Stimulated activated effector memory CD8-positive, alpha-beta T cell treated with anti-CD3 and anti-CD28 coated beads, Interleukin-12 subunit alpha, Interleukin-12 subunit beta, amount 100 ng/mL, for 72 hours (primary cell): ENCODE data around the gene CCL27.

Experiments
- ATAC-seq: fragments of 150-1000 bp; cut with Tn5 transposase; 2 replicates; pipeline ENCODE4 v1.10.0; 2021
- DNase-seq, 2 donors: peaks; one replicate each; pipeline ENCODE4 v3.0.0; 2021 to 2022; ENCODE audit warnings: low spot score in 2 of 2
- H3K27ac Mint-ChIP-seq: one replicate; pipeline ENCODE4 v1.8.0; 2022; ENCODE audit warnings: mild to moderate bottlenecking, mixed read lengths
- H3K36me3 Mint-ChIP-seq: one replicate; pipeline ENCODE4 v1.8.0; 2022; ENCODE audit warnings: mild to moderate bottlenecking, mixed read lengths
- H3K4me1 Mint-ChIP-seq: one replicate; pipeline ENCODE4 v1.8.0; 2022; ENCODE audit warnings: mixed read lengths
- H3K4me3 Mint-ChIP-seq: one replicate; pipeline ENCODE4 v1.8.0; 2022; ENCODE audit warnings: mild to moderate bottlenecking, mixed read lengths
- H3K9me3 Mint-ChIP-seq: one replicate; pipeline ENCODE4 v1.8.0; 2022; ENCODE audit warnings: mixed read lengths

The CCL27 gene

DNA sequence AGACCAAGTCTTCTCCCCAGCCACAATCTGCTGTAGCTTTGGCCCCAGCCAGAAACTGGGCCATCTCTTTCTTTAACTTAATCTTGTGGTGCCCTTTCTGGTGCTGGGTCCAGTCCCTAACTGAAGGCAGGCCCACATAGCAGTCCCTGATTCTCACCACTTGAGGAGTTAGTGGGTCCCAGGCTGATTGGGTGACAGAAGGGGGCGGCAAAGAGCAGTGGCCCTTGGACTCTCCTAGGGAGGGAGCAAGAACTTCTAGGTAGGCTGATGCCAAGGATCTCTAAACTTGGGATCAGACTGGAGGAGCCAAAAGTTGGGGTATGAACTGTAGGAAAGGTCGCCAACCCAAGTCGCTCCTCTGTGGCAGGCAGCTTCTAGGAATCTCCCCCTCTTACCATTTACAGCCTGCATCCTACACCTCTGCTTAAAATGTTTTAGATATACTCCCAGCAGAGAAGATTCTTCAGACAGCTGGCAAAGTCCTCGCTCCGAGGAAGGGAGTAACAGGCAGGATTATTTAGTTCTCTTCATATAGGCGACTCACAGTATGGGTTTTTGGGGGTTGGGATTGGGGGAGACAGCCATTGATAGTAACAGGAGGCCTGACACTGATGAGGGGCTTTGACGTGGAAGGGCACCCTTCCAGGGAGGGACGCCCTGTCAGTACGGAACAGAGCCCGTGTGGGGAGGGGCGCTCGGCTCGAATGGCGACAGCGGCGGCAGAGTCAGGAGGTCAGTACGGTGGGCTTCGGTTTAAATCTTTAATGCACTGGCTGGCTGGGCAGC, 2.0 kb upstream of the CCL27 start:
- peaks cover 35% of the 10 kb centered on the region for H3K4me1 Mint-ChIP-seq
- DNase-seq: peak; percentile 63 to 82
- H3K9me3 Mint-ChIP-seq: peaks cover 3% of the 10 kb centered on the region
- peak overlapping the region; percentile 86 for H3K4me3 Mint-ChIP-seq
- peak; percentile 69 for ATAC-seq
- H3K27ac Mint-ChIP-seq: peak overlapping the region; percentile 93
- H3K36me3 Mint-ChIP-seq: peaks cover 18% of the 10 kb centered on the region

GRCh38 chr9:34663303-34663605, 797 bp upstream of the CCL27 start:
- H3K4me3 Mint-ChIP-seq: no peak overlapping the region
- H3K4me1 Mint-ChIP-seq: peaks cover 35% of the 10 kb centered on the region
- no peak for DNase-seq
- H3K36me3 Mint-ChIP-seq: peaks cover 18% of the 10 kb centered on the region
- ATAC-seq: no peak
- H3K27ac Mint-ChIP-seq: peak overlapping the region; percentile 93
- no peaks in the 10 kb centered on the region for H3K9me3 Mint-ChIP-seq

GRCh38 chr9:34659592-34660253, 2.7 kb downstream of the CCL27 start:
- Mint-ChIP-seq H3K9me3 (no peaks in the 10 kb centered on the region), H3K4me1 (peaks cover 30% of the 10 kb centered on the region), H3K27ac (no peak overlapping the region), H3K4me3 (no peak overlapping the region), H3K36me3 (peaks cover 8% of the 10 kb centered on the region)
- DNase-seq: no peak
- no peak for ATAC-seq

DNA sequence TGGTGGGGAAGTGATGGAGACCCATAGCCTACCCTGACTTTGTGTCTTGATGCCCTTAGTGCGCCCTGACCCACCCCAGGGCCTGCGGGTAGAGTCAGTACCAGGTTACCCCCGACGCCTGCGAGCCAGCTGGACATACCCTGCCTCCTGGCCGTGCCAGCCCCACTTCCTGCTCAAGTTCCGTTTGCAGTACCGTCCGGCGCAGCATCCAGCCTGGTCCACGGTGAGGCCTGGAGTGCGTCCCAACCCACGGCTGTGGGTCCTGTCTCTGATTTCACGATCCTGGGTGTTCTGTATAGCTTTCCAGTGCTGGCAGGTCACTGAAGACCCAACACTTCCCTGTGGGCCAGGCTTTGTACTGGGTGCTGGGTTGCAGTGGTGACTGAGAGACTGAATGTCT, 4.0 kb downstream of the CCL27 start:
- no peak overlapping the region for H3K4me3 Mint-ChIP-seq
- DNase-seq (no peak), ATAC-seq (no peak)
- H3K36me3 Mint-ChIP-seq: no peaks in the 10 kb centered on the region
- peak overlapping the region; percentile 40 for H3K27ac Mint-ChIP-seq
- H3K9me3 Mint-ChIP-seq: no peaks in the 10 kb centered on the region
- H3K4me1 Mint-ChIP-seq: peaks cover 18% of the 10 kb centered on the region

DNA sequence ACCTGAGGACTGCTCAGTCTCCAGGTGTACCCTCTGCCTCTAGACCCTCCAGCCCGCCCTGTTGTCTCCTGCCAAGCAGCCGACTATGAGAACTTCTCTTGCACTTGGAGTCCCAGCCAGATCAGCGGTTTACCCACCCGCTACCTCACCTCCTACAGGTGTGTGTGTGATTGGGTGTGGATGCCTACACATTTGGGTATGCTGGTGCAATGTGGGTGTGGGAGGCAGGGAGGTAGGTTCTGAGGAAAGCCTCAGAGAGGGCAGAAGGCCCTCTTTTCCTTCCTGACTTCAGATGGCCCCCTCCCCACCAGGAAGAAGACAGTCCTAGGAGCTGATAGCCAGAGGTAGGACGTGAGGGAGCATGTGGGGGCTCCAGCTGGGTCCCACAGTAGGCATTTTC, 5.5 kb downstream of the CCL27 start:
- Mint-ChIP-seq H3K4me3 (no peak overlapping the region), H3K36me3 (peaks cover 5% of the 10 kb centered on the region), H3K4me1 (peaks cover 22% of the 10 kb centered on the region), H3K9me3 (no peaks in the 10 kb centered on the region), H3K27ac (no peak overlapping the region)
- no peak for DNase-seq
- ATAC-seq: no peak

DNA sequence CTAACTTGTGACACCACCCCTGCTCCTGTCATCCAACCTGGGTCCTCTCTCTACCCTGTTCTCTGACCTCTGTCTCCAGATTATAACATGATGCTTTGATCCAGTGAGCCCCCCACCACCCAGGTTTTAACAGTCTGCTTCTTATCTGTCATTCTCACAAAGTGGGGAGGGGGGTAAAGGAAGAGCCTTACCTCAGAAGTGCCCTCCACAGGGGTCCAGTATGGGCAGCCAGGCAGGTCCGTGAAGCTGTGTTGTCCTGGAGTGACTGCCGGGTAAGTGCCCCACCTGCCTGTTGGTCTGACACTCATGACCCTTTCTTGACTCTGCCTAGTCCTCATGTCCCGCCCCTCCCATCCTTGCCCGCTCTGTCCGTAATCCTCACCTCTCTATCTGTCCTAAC, 7.1 kb downstream of the CCL27 start:
- Mint-ChIP-seq H3K4me1 (peaks cover 33% of the 10 kb centered on the region), H3K27ac (no peak overlapping the region), H3K36me3 (peaks cover 9% of the 10 kb centered on the region), H3K9me3 (no peaks in the 10 kb centered on the region), H3K4me3 (no peak overlapping the region)
- no peak for ATAC-seq
- DNase-seq: no peak

- H3K27ac Mint-ChIP-seq: no peak overlapping the region
These were observed 8.0 kb downstream of the CCL27 start for GRCh38 chr9:34654323-34655051.

GRCh38 chr9:34653151-34654072, 9.0 kb downstream of the CCL27 start:
- no peak overlapping the region for H3K4me3 Mint-ChIP-seq
- H3K9me3 Mint-ChIP-seq: no peaks in the 10 kb centered on the region
- DNase-seq (no peak), ATAC-seq (no peak)
- peak overlapping the region; percentile 38 for H3K27ac Mint-ChIP-seq
- peaks cover 28% of the 10 kb centered on the region for H3K36me3 Mint-ChIP-seq
- peaks cover 45% of the 10 kb centered on the region for H3K4me1 Mint-ChIP-seq

More at GRCh38 chr9:34654323-34655051, 8.0 kb downstream of the CCL27 start:
- H3K4me3 Mint-ChIP-seq: no peak overlapping the region
- H3K36me3 Mint-ChIP-seq: peaks cover 18% of the 10 kb centered on the region
- DNase-seq (no peak), ATAC-seq (no peak)
- no peaks in the 10 kb centered on the region for H3K9me3 Mint-ChIP-seq
- H3K4me1 Mint-ChIP-seq: peaks cover 34% of the 10 kb centered on the region

DNA sequence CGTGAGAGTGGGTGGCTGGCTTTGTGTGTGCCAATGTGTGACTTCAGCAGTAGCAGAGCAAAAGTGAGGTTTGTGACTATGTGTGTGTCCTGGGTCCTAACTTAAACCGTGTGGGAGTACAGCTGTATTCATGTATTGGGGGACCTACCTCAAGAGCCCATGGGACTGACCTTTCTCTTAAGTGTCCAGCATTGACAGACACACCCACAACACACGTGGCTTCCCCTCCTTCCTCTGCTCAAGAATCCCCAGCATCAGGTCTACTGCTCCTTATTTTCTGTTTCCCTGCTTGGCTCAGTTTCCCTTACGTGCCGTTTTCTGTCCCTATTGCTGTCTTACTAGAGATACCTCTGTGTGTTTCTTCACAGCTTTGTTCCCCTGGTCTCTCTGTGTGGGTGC, 9.9 kb downstream of the CCL27 start:
- Mint-ChIP-seq H3K27ac (peak overlapping the region; percentile 38), H3K4me3 (peak overlapping the region; percentile 18), H3K36me3 (peaks cover 34% of the 10 kb centered on the region), H3K4me1 (peaks cover 53% of the 10 kb centered on the region), H3K9me3 (no peaks in the 10 kb centered on the region)
- DNase-seq: no peak
- no peak for ATAC-seq

DNA sequence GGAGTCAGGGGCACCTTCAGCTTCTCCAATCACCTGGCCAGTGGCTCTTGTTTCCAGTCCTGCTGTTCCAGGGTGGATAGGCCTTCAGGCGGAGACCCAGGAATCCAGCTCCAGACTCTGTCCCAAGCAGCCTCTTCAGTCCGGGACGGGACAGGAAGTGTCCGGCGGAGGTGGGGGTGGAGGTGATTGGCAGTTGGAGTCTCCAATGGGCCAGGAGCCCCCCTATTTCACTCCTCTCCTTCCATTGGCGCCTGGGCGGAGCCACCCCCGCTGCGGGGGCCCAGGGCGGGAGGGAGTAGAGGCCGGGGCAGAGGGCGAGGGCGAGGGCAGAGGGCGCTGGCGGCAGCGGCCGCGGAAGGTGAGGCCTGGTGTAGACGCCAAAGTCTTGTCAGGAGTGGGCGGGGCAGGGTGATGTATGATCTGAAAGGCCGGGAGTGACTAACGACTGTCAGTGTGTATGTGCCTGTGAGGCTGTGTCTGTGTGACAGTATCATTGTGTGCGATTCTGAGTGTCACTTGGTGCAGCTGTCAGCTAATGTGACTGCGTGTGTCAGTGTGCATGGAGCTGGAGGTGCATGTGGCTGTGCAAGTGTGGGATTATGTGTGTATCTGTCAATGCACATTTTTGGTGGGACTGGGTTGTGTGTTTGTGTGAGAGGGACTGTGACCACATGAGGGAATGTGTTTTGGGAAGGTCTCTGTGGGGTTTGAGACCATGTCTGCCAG, 10.4 kb downstream of the CCL27 start, which contains the start of gene IL11RA:
TSS of gene IL11RA (plus strand) at position 310 of the 726 bp plus-strand sequence. CDS start 3,033 bp downstream, outside the sequence.
- H3K9me3 Mint-ChIP-seq: no peaks in the 10 kb centered on the region
- DNase-seq: peak in 1 of 2 donors; percentile 55
- peaks cover 39% of the 10 kb centered on the region for H3K36me3 Mint-ChIP-seq
- H3K4me3 Mint-ChIP-seq: peak within 1 kb of the TSS; percentile 18
- peak within 1 kb of the TSS; percentile 38 for H3K27ac Mint-ChIP-seq
- H3K4me1 Mint-ChIP-seq: peaks cover 58% of the 10 kb centered on the region
- ATAC-seq: peak; percentile 84

DNA sequence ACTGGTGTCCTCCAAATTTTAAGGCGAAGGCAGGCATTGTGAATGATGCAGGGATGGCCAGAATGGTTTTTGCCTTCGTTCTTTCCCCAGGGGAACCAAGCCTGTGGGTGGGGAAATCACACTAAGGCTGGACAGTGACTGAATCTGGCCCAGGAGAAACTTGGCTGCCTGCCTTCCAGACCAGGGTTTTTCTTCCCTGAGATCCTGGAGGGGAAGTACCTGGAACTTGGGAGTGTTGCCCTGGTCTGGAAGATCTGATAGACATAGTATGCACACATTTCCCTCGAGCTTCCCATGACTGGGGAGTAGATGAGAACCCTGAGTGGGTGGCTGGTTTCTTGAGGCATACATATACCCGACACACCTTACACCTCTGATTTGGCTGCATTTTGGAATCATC, 11.1 kb downstream of the CCL27 start:
- ATAC-seq: no peak
- H3K4me3 Mint-ChIP-seq: no peak overlapping the region

DNA sequence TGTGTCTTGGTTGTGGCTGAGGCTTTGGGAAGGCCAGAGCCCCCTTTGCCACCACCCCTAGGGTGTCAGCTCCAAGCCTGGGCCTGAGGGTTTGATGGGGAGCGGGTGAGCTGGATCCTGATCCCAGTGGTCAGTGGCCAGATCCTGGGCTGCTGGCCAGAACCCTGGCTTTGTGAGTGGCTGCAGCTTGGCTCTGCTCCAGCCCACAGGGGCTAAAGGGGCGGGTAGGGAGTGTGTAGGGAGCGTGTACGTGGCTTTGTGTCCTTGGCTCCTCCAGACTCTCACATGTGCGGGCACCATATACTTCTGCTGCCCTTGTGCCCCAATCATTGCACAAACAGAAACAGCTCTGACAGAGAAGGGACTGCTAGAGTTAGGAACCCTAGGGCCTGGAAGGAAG, 11.6 kb downstream of the CCL27 start:
- H3K27ac Mint-ChIP-seq: no peak overlapping the region
- H3K4me1 Mint-ChIP-seq: peaks cover 67% of the 10 kb centered on the region
- no peaks in the 10 kb centered on the region for H3K9me3 Mint-ChIP-seq
- ATAC-seq: no peak
- no peak for DNase-seq
- no peak overlapping the region for H3K4me3 Mint-ChIP-seq
- H3K36me3 Mint-ChIP-seq: peaks cover 39% of the 10 kb centered on the region

More for the DNA sequence above, 11.1 kb downstream of the CCL27 start:
- no peak for DNase-seq
- peak overlapping the region; percentile 24 for H3K27ac Mint-ChIP-seq
- H3K4me1 Mint-ChIP-seq: peaks cover 62% of the 10 kb centered on the region
- H3K9me3 Mint-ChIP-seq: no peaks in the 10 kb centered on the region
- peaks cover 39% of the 10 kb centered on the region for H3K36me3 Mint-ChIP-seq

GRCh38 chr9:34648673-34649072, 13.8 kb downstream of the CCL27 start:
- no peak for ATAC-seq
- Mint-ChIP-seq H3K4me3 (peak overlapping the region; percentile 89), H3K36me3 (peaks cover 39% of the 10 kb centered on the region), H3K4me1 (peaks cover 59% of the 10 kb centered on the region), H3K9me3 (no peaks in the 10 kb centered on the region), H3K27ac (no peak overlapping the region)
- DNase-seq: no peak

GRCh38 chr9:34647651-34648050, 14.8 kb downstream of the CCL27 start:
- ATAC-seq: no peak
- DNase-seq: no peak
- H3K9me3 Mint-ChIP-seq: no peaks in the 10 kb centered on the region
- H3K4me3 Mint-ChIP-seq: peak overlapping the region; percentile 89
- peaks cover 51% of the 10 kb centered on the region for H3K4me1 Mint-ChIP-seq
- H3K36me3 Mint-ChIP-seq: peaks cover 39% of the 10 kb centered on the region
- H3K27ac Mint-ChIP-seq: peak overlapping the region; percentile 85
